Loucy (cell line): Measurements from ENCODE around the gene MYH10.

Experiments
- EZH2phosphoT487 ChIP-seq: fragments of 200-600 bp; IDR thresholded peaks from 2 replicates; pipeline ENCODE4 v1.6.1; 2018; ENCODE audit warnings: antibody characterized with exemption, mild to moderate bottlenecking, moderate library complexity, borderline replicate concordance
- TF ChIP-seq, protein P1 (sequence below): fragments of 200-600 bp; sonication (generic); conservative IDR thresholded peaks from 2 replicates; pipeline ENCODE4 v1.5.1; 2014; ENCODE audit warnings: mild to moderate bottlenecking, antibody characterized with exemption, low read length

DNA sequence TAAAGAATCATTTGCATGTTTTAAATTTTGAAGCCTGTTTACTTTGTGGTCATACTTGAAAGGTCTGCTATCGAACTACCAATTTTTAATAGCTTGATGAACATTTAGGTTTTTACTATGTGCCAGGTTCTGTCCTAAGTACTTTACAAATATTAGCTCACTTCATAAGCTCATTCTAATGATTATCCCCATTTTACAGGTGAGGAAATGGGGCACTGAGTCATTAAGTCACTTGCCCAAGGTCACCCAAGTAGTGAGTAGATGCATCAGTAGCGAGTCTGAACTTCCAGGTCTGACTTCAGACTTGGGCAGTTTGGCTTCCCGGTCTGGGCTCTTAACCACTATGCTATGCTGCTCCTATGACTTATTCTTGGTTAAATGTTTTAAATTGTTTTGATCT lies 190.8 kb downstream of the MYH10 start:
- TF ChIP-seq, protein P1, sequence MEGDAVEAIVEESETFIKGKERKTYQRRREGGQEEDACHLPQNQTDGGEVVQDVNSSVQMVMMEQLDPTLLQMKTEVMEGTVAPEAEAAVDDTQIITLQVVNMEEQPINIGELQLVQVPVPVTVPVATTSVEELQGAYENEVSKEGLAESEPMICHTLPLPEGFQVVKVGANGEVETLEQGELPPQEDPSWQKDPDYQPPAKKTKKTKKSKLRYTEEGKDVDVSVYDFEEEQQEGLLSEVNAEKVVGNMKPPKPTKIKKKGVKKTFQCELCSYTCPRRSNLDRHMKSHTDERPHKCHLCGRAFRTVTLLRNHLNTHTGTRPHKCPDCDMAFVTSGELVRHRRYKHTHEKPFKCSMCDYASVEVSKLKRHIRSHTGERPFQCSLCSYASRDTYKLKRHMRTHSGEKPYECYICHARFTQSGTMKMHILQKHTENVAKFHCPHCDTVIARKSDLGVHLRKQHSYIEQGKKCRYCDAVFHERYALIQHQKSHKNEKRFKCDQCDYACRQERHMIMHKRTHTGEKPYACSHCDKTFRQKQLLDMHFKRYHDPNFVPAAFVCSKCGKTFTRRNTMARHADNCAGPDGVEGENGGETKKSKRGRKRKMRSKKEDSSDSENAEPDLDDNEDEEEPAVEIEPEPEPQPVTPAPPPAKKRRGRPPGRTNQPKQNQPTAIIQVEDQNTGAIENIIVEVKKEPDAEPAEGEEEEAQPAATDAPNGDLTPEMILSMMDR = no peak
- TF ChIP-seq EZH2phosphoT487 = no peak
